HK-2 (cell line): Measurements from ENCODE around the gene ARHGAP28.
"Not testable (repeated sequence)": the region's sequence is repeated elsewhere in the genome, so short reads cannot be mapped to it uniquely, and the experiment has no call there.

Experiments
- DNase-seq: peaks from one replicate; pipeline ENCODE4 v3.0.0-alpha.2; 2018; ENCODE audit not compliant: unreplicated experiment

The ARHGAP28 gene

GRCh38 chr18:6927153-6927552 is 197.6 kb downstream of the ARHGAP28 start:
- DNase-seq = no peak

- DNase-seq = no peak
These were observed 198.8 kb downstream of the ARHGAP28 start for GRCh38 chr18:6928359-6928758.

- no peak for DNase-seq
These were observed 200.0 kb downstream of the ARHGAP28 start for GRCh38 chr18:6929370-6930102.

GRCh38 chr18:6934859-6935258 is 205.3 kb downstream of the ARHGAP28 start:
- no peak for DNase-seq

GRCh38 chr18:6938003-6938402 is 208.5 kb downstream of the ARHGAP28 start:
- no peak for DNase-seq

- DNase-seq = not testable (repeated sequence)
These were observed 208.9 kb downstream of the ARHGAP28 start for GRCh38 chr18:6938403-6938802.

GRCh38 chr18:6939972-6940371 is 210.5 kb downstream of the ARHGAP28 start:
- no peak for DNase-seq

GRCh38 chr18:6940451-6940850 is 210.9 kb downstream of the ARHGAP28 start:
- no peak for DNase-seq

- DNase-seq = no peak
These were observed 212.5 kb downstream of the ARHGAP28 start for GRCh38 chr18:6941996-6942395.

GRCh38 chr18:6942742-6943141 is 213.2 kb downstream of the ARHGAP28 start:
- DNase-seq = no peak

GRCh38 chr18:6943143-6943542 is 213.6 kb downstream of the ARHGAP28 start:
- DNase-seq = no peak

GRCh38 chr18:6947338-6948030 is 218.0 kb downstream of the ARHGAP28 start:
- no peak for DNase-seq

- DNase-seq = no peak
These were observed 219.0 kb downstream of the ARHGAP28 start for GRCh38 chr18:6948281-6949055.

- DNase-seq = no peak
These were observed 220.5 kb downstream of the ARHGAP28 start for GRCh38 chr18:6949800-6950586.

GRCh38 chr18:6950641-6951040 is 221.1 kb downstream of the ARHGAP28 start:
- DNase-seq = no peak

- DNase-seq = no peak
These were observed 222.0 kb downstream of the ARHGAP28 start for GRCh38 chr18:6951336-6952090.

- no peak for DNase-seq
These were observed 225.0 kb downstream of the ARHGAP28 start for GRCh38 chr18:6954501-6954900.

- no peak for DNase-seq
These were observed 225.8 kb downstream of the ARHGAP28 start for GRCh38 chr18:6955304-6955703.

- no peak for DNase-seq
These were observed 227.0 kb downstream of the ARHGAP28 start for GRCh38 chr18:6956495-6956894.

- no peak for DNase-seq
These were observed 227.5 kb downstream of the ARHGAP28 start for GRCh38 chr18:6956999-6957398.

GRCh38 chr18:6959110-6959509 is 229.6 kb downstream of the ARHGAP28 start:
- no peak for DNase-seq
